Activated CD4-positive, CD25-positive, alpha-beta regulatory T cell treated with anti-CD3 and anti-CD28 coated beads, Interleukin-2, amount 50 U/mL, for 24 hours (primary cell): ENCODE measurements around the gene SALL1.

Experiments used
- ATAC-seq, 2 donors: fragments of 150-1000 bp; cut with Tn5 transposase; one replicate each; pipeline ENCODE4 v1.10.0; 2021; ENCODE audit warnings: mild to moderate bottlenecking in 1 of 2, moderate library complexity in 1 of 2

Gene SALL1

GRCh38 chr16:51139568-51139967 lies 11.5 kb downstream of the SALL1 start:
- no peak for ATAC-seq

- no peak for ATAC-seq
These were observed 12.9 kb downstream of the SALL1 start for GRCh38 chr16:51138178-51138577.

GRCh38 chr16:51137097-51137496 lies 14.0 kb downstream of the SALL1 start:
- ATAC-seq, result no peak

GRCh38 chr16:51134876-51135275 lies 16.2 kb downstream of the SALL1 start:
- ATAC-seq, result no peak

GRCh38 chr16:51134269-51134812 lies 16.7 kb downstream of the SALL1 start:
- no peak for ATAC-seq

GRCh38 chr16:51133688-51134087 lies 17.4 kb downstream of the SALL1 start:
- no peak for ATAC-seq

- ATAC-seq, result no peak
These were observed 17.9 kb downstream of the SALL1 start for GRCh38 chr16:51133183-51133582.

GRCh38 chr16:51132490-51133115 lies 18.5 kb downstream of the SALL1 start:
- ATAC-seq, result no peak

- no peak for ATAC-seq
These were observed 19.5 kb downstream of the SALL1 start for GRCh38 chr16:51131619-51132018.

GRCh38 chr16:51129105-51129504 lies 22.0 kb downstream of the SALL1 start:
- no peak for ATAC-seq

- ATAC-seq, result no peak
These were observed 25.1 kb downstream of the SALL1 start for GRCh38 chr16:51125992-51126391.

GRCh38 chr16:51124896-51125295 lies 26.2 kb downstream of the SALL1 start:
- no peak for ATAC-seq

GRCh38 chr16:51121850-51122249 lies 29.2 kb downstream of the SALL1 start:
- ATAC-seq, result no peak

GRCh38 chr16:51120730-51121347 lies 30.2 kb downstream of the SALL1 start:
- ATAC-seq, result no peak

GRCh38 chr16:51119973-51120729 lies 30.9 kb downstream of the SALL1 start:
- ATAC-seq, result no peak

- ATAC-seq, result no peak
These were observed 31.5 kb downstream of the SALL1 start for GRCh38 chr16:51119556-51119955.

GRCh38 chr16:51116353-51116752 lies 34.7 kb downstream of the SALL1 start:
- no peak for ATAC-seq

GRCh38 chr16:51114382-51114781 lies 36.7 kb downstream of the SALL1 start:
- ATAC-seq, result no peak

- no peak for ATAC-seq
These were observed 37.6 kb downstream of the SALL1 start for GRCh38 chr16:51113236-51114125.

- ATAC-seq, result no peak
These were observed 38.7 kb downstream of the SALL1 start for GRCh38 chr16:51112323-51112722.

- ATAC-seq, result no peak
These were observed 39.3 kb downstream of the SALL1 start for GRCh38 chr16:51111759-51112158.

GRCh38 chr16:51110700-51111157 lies 40.3 kb downstream of the SALL1 start:
- no peak for ATAC-seq

- no peak for ATAC-seq
These were observed 41.9 kb downstream of the SALL1 start for GRCh38 chr16:51109173-51109572.
